HepG2 (cell line): Measurements from ENCODE around the gene SLC12A2. TPM values are rescaled to one million over a fixed set of nuclear protein-coding genes. Genes with fewer than 3 reads are reported as not detected.

Experiments used
- CBX1 ChIP-seq: IDR thresholded peaks from one replicate; pipeline ENCODE4 v1.6.1; 2016; ENCODE audit warnings: antibody characterized with exemption, low read depth
- ESRRA ChIP-seq: sonication (generic); formaldehyde crosslinking; IDR thresholded peaks from 2 replicates; pipeline ENCODE4 v1.5.1; 2020; ENCODE audit warnings: mild to moderate bottlenecking, low read depth, missing genetic modification reagents
- FOXA1 ChIP-seq, 2 experiments: fragments of 450-650 bp in 1 of 2; sonication (generic) in 1 of 2; formaldehyde crosslinking in 1 of 2; IDR thresholded peaks; 2 replicates each; pipeline versions ENCODE4 v1.4.0 to v1.6.1; 2016 to 2020; ENCODE audit warnings: missing genetic modification reagents in 1 of 2
- GABPA ChIP-seq, 2 experiments: IDR thresholded peaks; 2 replicates each; pipeline ENCODE4 v1.6.1; 2011 to 2016; ENCODE audit warnings: low read depth in 2 of 2, low read length in 1 of 2, missing biosample characterization in 1 of 2, missing genetic modification characterization in 1 of 2
- HNRNPLL ChIP-seq: fragments of 200-400 bp; formaldehyde crosslinking; IDR thresholded peaks from 2 replicates; pipeline ENCODE4 v1.6.1; 2017; ENCODE audit warnings: mild to moderate bottlenecking, low read depth, low read length; ENCODE audit not compliant: poor library complexity, severe bottlenecking
- HNRNPUL1 ChIP-seq: fragments of 200-400 bp; formaldehyde crosslinking; IDR thresholded peaks from 2 replicates; pipeline ENCODE4 v1.6.1; 2017; ENCODE audit warnings: low read depth, mild to moderate bottlenecking, low read length, moderate library complexity
- HOXA5 ChIP-seq: sonication (generic); formaldehyde crosslinking; IDR thresholded peaks from 2 replicates; pipeline ENCODE4 v1.4.0; 2020; ENCODE audit warnings: missing genetic modification reagents
- IKZF4 ChIP-seq: sonication (generic); formaldehyde crosslinking; IDR thresholded peaks from 2 replicates; pipeline ENCODE4 v1.5.1; 2020; ENCODE audit warnings: borderline replicate concordance, mild to moderate bottlenecking, low read depth, missing genetic modification reagents; ENCODE audit errors: not compliant biosample characterization
- KDM5A ChIP-seq: fragments of 200-600 bp; sonication (generic); IDR thresholded peaks from 2 replicates; pipeline ENCODE4 v1.7.0; 2018; ENCODE audit warnings: antibody characterized with exemption, mild to moderate bottlenecking, low read length, borderline replicate concordance
- PAF1 ChIP-seq: IDR thresholded peaks from 2 replicates; pipeline ENCODE4 v1.6.1; 2016; ENCODE audit warnings: missing genetic modification reagents, missing compliant biosample characterization
- TAF1 ChIP-seq: sonication (generic); formaldehyde crosslinking; IDR thresholded peaks from 2 replicates; pipeline ENCODE4 v1.4.0; 2020; ENCODE audit warnings: missing genetic modification reagents
- TCF7 ChIP-seq: sonication (generic); IDR thresholded peaks from 2 replicates; pipeline ENCODE4 v1.6.1; 2016; ENCODE audit warnings: antibody characterized with exemption, low read depth
- YY1 ChIP-seq: IDR thresholded peaks from 2 replicates; pipeline ENCODE4 v1.6.1; 2011; ENCODE audit warnings: low read length, low read depth, moderate library complexity, mild to moderate bottlenecking; ENCODE audit not compliant: insufficient read depth, insufficient replicate concordance
- ZBTB34 ChIP-seq: sonication (generic); formaldehyde crosslinking; IDR thresholded peaks from 2 replicates; pipeline ENCODE4 v1.8.0; 2022; ENCODE audit warnings: mild to moderate bottlenecking, missing genetic modification reagents
- ZNF24 ChIP-seq: fragments of 450-650 bp; IDR thresholded peaks from 2 replicates; pipeline ENCODE4 v1.6.1; 2017; ENCODE audit warnings: antibody characterized with exemption, mild to moderate bottlenecking
- ZNF3 ChIP-seq: IDR thresholded peaks from 2 replicates; pipeline ENCODE4 v1.7.0; 2017; ENCODE audit warnings: inconsistent platforms
- ZNF33A ChIP-seq: sonication (generic); formaldehyde crosslinking; IDR thresholded peaks from 2 replicates; pipeline ENCODE4 v1.5.1; 2020; ENCODE audit warnings: missing genetic modification reagents, mild to moderate bottlenecking, moderate library complexity, borderline replicate concordance
- ZNF639 ChIP-seq: conservative IDR thresholded peaks from 2 replicates; pipeline ENCODE4 v1.6.1; 2018; ENCODE audit warnings: missing genetic modification reagents
- ZNF672 ChIP-seq: sonication (generic); formaldehyde crosslinking; IDR thresholded peaks from 2 replicates; pipeline ENCODE4 v1.8.1; 2022; ENCODE audit warnings: missing genetic modification reagents
- ZNF775 ChIP-seq: sonication (generic); formaldehyde crosslinking; IDR thresholded peaks from 2 replicates; pipeline ENCODE4 v1.4.0; 2020; ENCODE audit warnings: missing genetic modification reagents, mild to moderate bottlenecking, moderate library complexity, borderline replicate concordance
- polyA plus RNA-seq, 8 experiments: library from polyadenylated mRNA; depleted of rRNA in 3 of 8; stranded (reverse) in 7 of 8; unstranded in 1 of 8; fragments of >200 nt; fragmentation: Illumina TruSeq in 4 of 8; extraction: Trizol in 4 of 8; gene quantifications; 2 replicates each; pipeline versions ENCODE4 v1.2.1 to v1.2.3, GENCODE V29; 2011 to 2016; ENCODE audit warnings: low read depth in 4 of 8, missing spikeins in 1 of 8, mixed read lengths in 1 of 8; ENCODE audit not compliant: insufficient read depth in 1 of 8
- total RNA-seq, 5 experiments: library from RNA; depleted of rRNA; stranded (reverse); fragments of >200 nt; fragmentation: Illumina TruSeq; extraction: Trizol; gene quantifications; 2 replicates each; pipeline ENCODE4 v1.2.3, GENCODE V29; 2016; ENCODE audit warnings: low read depth in 1 of 5
- TF ChIP-seq, protein P1 (sequence below): sonication (generic); formaldehyde crosslinking; IDR thresholded peaks from 2 replicates; pipeline ENCODE4 v1.4.0; 2020; ENCODE audit warnings: missing genetic modification reagents, mild to moderate bottlenecking, borderline replicate concordance
- TF ChIP-seq, protein P2 (sequence below): sonication (generic); formaldehyde crosslinking; IDR thresholded peaks from 2 replicates; pipeline ENCODE4 v1.8.0; 2022; ENCODE audit warnings: missing genetic modification reagents, low read depth, mild to moderate bottlenecking, borderline replicate concordance
- TF ChIP-seq, protein P3 (sequence below): sonication (generic); formaldehyde crosslinking; IDR thresholded peaks from 2 replicates; pipeline ENCODE4 v1.9.0; 2021; ENCODE audit warnings: missing genetic modification reagents, mild to moderate bottlenecking, borderline replicate concordance

Gene SLC12A2
- total and polyA plus RNA-seq, 2 of the 13 experiments (the other 11 are each of a cell fraction or from before 2014, with no cell fraction given) = 4.0 to 9.7 TPM

GRCh38 chr5:128083033-128083810 lies at the start of gene SLC12A2 (continued):
- TF ChIP-seq TCF7 (no peak), ZNF639 (CRISPR knock-in tag) (0 out of 2 replicates have a peak, but pooled peaks have one; percentile 13), FOXA1 (IDR thresholded peaks at IDR 0.05) (no peak), FOXA1 (CRISPR knock-in tag; IDR thresholded peaks at IDR 0.05) (no peak), HNRNPLL (peak; percentile 71), ZBTB34 (CRISPR knock-in tag) (no peak), ZNF3 (no peak), YY1 (peak; percentile 11), GABPA (IDR thresholded peaks at IDR 0.05; ENCODE audit: low read depth, low read length) (peak; percentile 22; the same call in 1 of the 2 replicates), GABPA (CRISPR knock-in tag; IDR thresholded peaks at IDR 0.05; ENCODE audit: low read depth) (peak; percentile 54; the same call in 1 of the 2 replicates), TAF1 (CRISPR knock-in tag) (peak; percentile 44; the same call in 1 of the 2 replicates), PAF1 (CRISPR knock-in tag) (no peak), ESRRA (CRISPR knock-in tag) (no peak), ZNF775 (CRISPR knock-in tag) (no peak), CBX1 (peak; percentile 49), HOXA5 (CRISPR knock-in tag) (peak; percentile 39; the same call in 1 of the 2 replicates), ZNF24 (no peak), IKZF4 (CRISPR knock-in tag) (no peak), HNRNPUL1 (no peak), ZNF672 (no peak), ZNF33A (CRISPR knock-in tag) (no peak), KDM5A (no peak)
- TF ChIP-seq, protein P1, sequence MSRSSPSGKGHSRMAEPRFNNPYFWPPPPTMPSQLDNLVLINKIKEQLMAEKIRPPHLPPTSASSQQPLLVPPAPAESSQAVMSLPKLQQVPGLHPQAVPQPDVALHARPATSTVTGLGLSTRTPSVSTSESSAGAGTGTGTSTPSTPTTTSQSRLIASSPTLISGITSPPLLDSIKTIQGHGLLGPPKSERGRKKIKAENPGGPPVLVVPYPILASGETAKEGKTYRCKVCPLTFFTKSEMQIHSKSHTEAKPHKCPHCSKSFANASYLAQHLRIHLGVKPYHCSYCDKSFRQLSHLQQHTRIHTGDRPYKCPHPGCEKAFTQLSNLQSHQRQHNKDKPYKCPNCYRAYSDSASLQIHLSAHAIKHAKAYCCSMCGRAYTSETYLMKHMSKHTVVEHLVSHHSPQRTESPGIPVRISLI (CRISPR knock-in tag) = no peak
- TF ChIP-seq, protein P2, sequence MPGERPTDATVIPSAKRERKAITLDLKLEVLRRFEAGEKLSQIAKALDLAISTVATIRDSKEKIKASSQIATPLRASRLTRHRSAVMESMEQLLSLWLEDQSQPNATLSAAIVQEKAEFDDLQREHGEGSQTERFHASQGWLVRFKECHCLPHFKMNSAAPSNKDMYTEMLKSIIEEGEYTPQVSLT (CRISPR knock-in tag) = no peak
- TF ChIP-seq, protein P3, sequence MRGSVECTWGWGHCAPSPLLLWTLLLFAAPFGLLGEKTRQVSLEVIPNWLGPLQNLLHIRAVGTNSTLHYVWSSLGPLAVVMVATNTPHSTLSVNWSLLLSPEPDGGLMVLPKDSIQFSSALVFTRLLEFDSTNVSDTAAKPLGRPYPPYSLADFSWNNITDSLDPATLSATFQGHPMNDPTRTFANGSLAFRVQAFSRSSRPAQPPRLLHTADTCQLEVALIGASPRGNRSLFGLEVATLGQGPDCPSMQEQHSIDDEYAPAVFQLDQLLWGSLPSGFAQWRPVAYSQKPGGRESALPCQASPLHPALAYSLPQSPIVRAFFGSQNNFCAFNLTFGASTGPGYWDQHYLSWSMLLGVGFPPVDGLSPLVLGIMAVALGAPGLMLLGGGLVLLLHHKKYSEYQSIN (CRISPR knock-in tag) = 0 out of 2 replicates have a peak, but pooled peaks have one; percentile 49
